Measurements from ENCODE around the gene CAMK1D. TPM values are rescaled to one million over a fixed set of nuclear protein-coding genes. Genes with fewer than 3 reads are reported as not detected.

CAMK1D gene
- total and polyA plus RNA-seq, 2 of the 8 experiments (the other 6 are each of a cell fraction or from before 2014, with no cell fraction given): 3.5 to 10.6 TPM

DNA sequence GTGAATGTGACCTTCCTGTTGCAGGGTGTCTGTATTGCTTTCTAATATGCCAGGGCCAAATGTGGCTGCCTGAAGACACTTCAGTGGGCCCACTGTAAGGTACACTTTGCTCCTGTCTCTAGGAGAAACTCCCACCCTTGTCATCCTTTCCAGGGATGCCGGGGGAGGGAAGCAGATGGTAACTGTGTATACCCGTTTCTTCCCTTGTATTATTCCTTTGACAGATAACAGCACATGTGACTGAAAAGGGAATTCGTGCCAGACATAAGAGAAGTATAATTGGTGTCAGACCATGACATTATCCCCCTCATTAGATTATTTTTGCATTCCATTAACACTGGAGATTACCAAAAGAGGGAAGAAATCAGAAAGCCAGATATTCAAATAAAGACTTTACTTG, 317.7 kb downstream of the CAMK1D start:
- Histone ChIP-seq H3K27ac (ENCODE audit: low read depth, low read length) (no peak overlapping the region), H2BK120ac (replicated peaks; ENCODE audit: low read depth, low read length) (no peak overlapping the region), H4K91ac (replicated peaks; ENCODE audit: insufficient read length, low read length) (no peak overlapping the region), H2BK20ac (ENCODE audit: low read length) (no peak overlapping the region), H3K27me3 (replicated peaks in 1 of 4; ENCODE audit: control insufficient read depth in 3 of 4, extremely low read depth in 1 of 4, insufficient read depth in 3 of 4, low read length in 3 of 4) (peaks cover 0 to 1% (median 0%) of the 10 kb centered on the region in 4 experiments; a peak in 1 of 7 replicates), H3K18ac (ENCODE audit: extremely low read depth, low read length) (no peak overlapping the region), H3K23me2 (ENCODE audit: low read depth, low read length) (no peaks in the 10 kb centered on the region), H2AK5ac (ENCODE audit: low read depth, low read length) (no peak overlapping the region), H2BK12ac (ENCODE audit: low read depth, low read length) (no peak overlapping the region), H2BK5ac (ENCODE audit: low read depth, low read length) (no peak overlapping the region), H3K4me3 (ENCODE audit: extremely low read depth in 1 of 4, insufficient read depth in 2 of 4, low read depth in 3 of 4, low read length in 4 of 4) (no peak overlapping the region), H3K14ac (ENCODE audit: insufficient read length) (no peak overlapping the region), H2BK15ac (ENCODE audit: low read length) (no peak overlapping the region), H4K8ac (ENCODE audit: extremely low read depth, insufficient read depth, low read length) (no peak overlapping the region), H3K4ac (replicated peaks; ENCODE audit: insufficient read length, low read depth, low read length) (no peak overlapping the region), H3K9me3 (ENCODE audit: insufficient read depth in 2 of 2, low read depth in 1 of 2, low read length in 1 of 2) (no peaks in the 10 kb centered on the region), H3K4me2 (ENCODE audit: insufficient read depth in 1 of 2, low read depth in 2 of 2, low read length in 2 of 2) (no peak overlapping the region), H3K79me2 (ENCODE audit: control insufficient read depth in 1 of 2, insufficient read depth in 2 of 2, low read length in 2 of 2) (no peaks in the 10 kb centered on the region), H3K56ac (replicated peaks; ENCODE audit: insufficient read length, low read depth, low read length) (no peak overlapping the region), H4K20me1 (replicated peaks in 1 of 2; ENCODE audit: control insufficient read depth in 1 of 2, insufficient read depth in 2 of 2, low read length in 2 of 2) (no peaks in the 10 kb centered on the region), H4K5ac (ENCODE audit: insufficient read length, low read depth, low read length) (no peak overlapping the region), H3K79me1 (ENCODE audit: low read depth, low read length) (no peaks in the 10 kb centered on the region), H3K36me3 (ENCODE audit: control insufficient read depth in 2 of 4, insufficient read depth in 4 of 4, low read length in 3 of 4) (no peaks in the 10 kb centered on the region), H2AFZ (ENCODE audit: low read length) (no peak overlapping the region), H3K23ac (ENCODE audit: insufficient read length) (no peak overlapping the region), H3K4me1 (replicated peaks in 1 of 4; ENCODE audit: control insufficient read depth in 3 of 4, insufficient read depth in 4 of 4, low read length in 3 of 4) (no peaks in the 10 kb centered on the region), H3K9ac (replicated peaks in 1 of 4; ENCODE audit: extremely low read depth in 1 of 4, low read depth in 3 of 4, low read length in 3 of 4) (no peak overlapping the region)
- WGBS, 2 experiments (ENCODE audit: extremely low coverage in 1 of 2, insufficient coverage in 1 of 2, insufficient read length in 1 of 2, insufficient replicate concordance in 2 of 2, low coverage in 1 of 2, low lambda C conversion rate in 2 of 2, missing lambda C conversion rate in 1 of 2): 86% methylated on average over 3 of the region's 3 CpGs; no CpG with 5 or more reads in 1 of the 2 experiments
- ChIA-PET POLR2A (ENCODE audit: partially characterized antibody) (no interaction called here), CTCF (ENCODE audit: partially characterized antibody) (interaction anchor here (0.7 to 3.0 kb wide), 2 partner anchors 11 to 14 kb away, joined by 4 to 29 read pairs; no protein-coding TSS in a partner anchor)
- TF ChIP-seq EZH2 (IDR thresholded peaks at IDR 0.05; ENCODE audit: low read depth, low read length, severe bottlenecking): no peak
- TF ChIP-seq CBX8 (IDR thresholded peaks at IDR 0.05; ENCODE audit: borderline replicate concordance, low read depth, low read length): no peak
- no peak for TF ChIP-seq JUND (IDR thresholded peaks at IDR 0.05; ENCODE audit: low read length)
- TF ChIP-seq EP300 (IDR thresholded peaks at IDR 0.05; ENCODE audit: borderline replicate concordance in 1 of 2, low read depth in 2 of 2, low read length in 2 of 2): no peak
- no peak for TF ChIP-seq TAF1 (IDR thresholded peaks at IDR 0.05; ENCODE audit: low read depth, low read length)
- TF ChIP-seq POLR2A (IDR thresholded peaks at IDR 0.05; ENCODE audit: control extremely low read depth in 1 of 2, low read depth in 2 of 2, low read length in 2 of 2): no peak
- DNase-seq (ENCODE audit: low read depth in 1 of 2, low spot score in 2 of 2): no peak
- no peak for FAIRE-seq

Measured in H1 (cell line).